ENCODE measurements around the gene HSPA1L.

DNA sequence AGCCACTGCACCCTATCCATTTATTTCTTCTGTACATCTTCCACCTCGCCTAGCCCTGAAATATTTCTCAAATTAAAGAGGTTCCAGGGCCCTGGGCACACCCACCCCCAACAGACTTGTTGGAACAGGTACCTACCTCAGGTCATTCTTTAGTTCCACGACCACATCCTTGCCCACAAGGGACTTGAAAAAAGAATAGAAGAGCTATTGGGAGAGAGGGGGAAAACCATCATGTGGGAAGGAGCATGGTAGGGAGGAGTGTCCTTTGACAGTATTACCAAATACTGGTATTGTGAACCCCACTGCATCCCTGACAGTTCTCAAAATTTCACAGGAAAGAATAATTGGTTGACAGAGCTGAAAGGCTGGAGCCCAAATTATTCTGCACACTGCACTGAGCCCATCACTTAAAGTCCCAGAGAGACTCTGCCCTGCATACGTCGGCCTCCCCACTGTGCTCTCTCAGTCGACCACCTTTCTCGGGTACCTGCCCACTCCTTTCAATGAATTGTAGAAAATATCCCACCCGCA, 9.1 kb downstream of the HSPA1L start:
- TF ChIP-seq, protein P1, sequence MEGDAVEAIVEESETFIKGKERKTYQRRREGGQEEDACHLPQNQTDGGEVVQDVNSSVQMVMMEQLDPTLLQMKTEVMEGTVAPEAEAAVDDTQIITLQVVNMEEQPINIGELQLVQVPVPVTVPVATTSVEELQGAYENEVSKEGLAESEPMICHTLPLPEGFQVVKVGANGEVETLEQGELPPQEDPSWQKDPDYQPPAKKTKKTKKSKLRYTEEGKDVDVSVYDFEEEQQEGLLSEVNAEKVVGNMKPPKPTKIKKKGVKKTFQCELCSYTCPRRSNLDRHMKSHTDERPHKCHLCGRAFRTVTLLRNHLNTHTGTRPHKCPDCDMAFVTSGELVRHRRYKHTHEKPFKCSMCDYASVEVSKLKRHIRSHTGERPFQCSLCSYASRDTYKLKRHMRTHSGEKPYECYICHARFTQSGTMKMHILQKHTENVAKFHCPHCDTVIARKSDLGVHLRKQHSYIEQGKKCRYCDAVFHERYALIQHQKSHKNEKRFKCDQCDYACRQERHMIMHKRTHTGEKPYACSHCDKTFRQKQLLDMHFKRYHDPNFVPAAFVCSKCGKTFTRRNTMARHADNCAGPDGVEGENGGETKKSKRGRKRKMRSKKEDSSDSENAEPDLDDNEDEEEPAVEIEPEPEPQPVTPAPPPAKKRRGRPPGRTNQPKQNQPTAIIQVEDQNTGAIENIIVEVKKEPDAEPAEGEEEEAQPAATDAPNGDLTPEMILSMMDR (IDR thresholded peaks at IDR 0.05; ENCODE audit: poor library complexity, severe bottlenecking) = no peak
- TF ChIP-seq EZH2 (IDR thresholded peaks at IDR 0.05; ENCODE audit: borderline replicate concordance, insufficient read depth, low read length, poor library complexity, severe bottlenecking) (no peak), EP300 (conservative IDR thresholded peaks at IDR 0.05; ENCODE audit: poor library complexity, severe bottlenecking) (no peak), POLR2AphosphoS5 (IDR thresholded peaks at IDR 0.05) (no peak), TAF1 (IDR thresholded peaks at IDR 0.05; ENCODE audit: low read depth) (no peak), RAD21 (conservative IDR thresholded peaks at IDR 0.05) (no peak)
- TF ChIP-seq, protein P2, sequence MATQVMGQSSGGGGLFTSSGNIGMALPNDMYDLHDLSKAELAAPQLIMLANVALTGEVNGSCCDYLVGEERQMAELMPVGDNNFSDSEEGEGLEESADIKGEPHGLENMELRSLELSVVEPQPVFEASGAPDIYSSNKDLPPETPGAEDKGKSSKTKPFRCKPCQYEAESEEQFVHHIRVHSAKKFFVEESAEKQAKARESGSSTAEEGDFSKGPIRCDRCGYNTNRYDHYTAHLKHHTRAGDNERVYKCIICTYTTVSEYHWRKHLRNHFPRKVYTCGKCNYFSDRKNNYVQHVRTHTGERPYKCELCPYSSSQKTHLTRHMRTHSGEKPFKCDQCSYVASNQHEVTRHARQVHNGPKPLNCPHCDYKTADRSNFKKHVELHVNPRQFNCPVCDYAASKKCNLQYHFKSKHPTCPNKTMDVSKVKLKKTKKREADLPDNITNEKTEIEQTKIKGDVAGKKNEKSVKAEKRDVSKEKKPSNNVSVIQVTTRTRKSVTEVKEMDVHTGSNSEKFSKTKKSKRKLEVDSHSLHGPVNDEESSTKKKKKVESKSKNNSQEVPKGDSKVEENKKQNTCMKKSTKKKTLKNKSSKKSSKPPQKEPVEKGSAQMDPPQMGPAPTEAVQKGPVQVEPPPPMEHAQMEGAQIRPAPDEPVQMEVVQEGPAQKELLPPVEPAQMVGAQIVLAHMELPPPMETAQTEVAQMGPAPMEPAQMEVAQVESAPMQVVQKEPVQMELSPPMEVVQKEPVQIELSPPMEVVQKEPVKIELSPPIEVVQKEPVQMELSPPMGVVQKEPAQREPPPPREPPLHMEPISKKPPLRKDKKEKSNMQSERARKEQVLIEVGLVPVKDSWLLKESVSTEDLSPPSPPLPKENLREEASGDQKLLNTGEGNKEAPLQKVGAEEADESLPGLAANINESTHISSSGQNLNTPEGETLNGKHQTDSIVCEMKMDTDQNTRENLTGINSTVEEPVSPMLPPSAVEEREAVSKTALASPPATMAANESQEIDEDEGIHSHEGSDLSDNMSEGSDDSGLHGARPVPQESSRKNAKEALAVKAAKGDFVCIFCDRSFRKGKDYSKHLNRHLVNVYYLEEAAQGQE (IDR thresholded peaks at IDR 0.05; ENCODE audit: borderline replicate concordance) = no peak
